IMR-90 (cell line): ENCODE results near the gene NREP. TPM values are rescaled to one million over a fixed set of nuclear protein-coding genes. Genes with fewer than 3 reads are reported as not detected.

Experiments
- ATAC-seq: fragments of 200-7000 bp; cut with Tn5 transposase; 2 replicates; pipeline ENCODE4 v1.9.1; 2020; ENCODE audit warnings: low read depth, mild to moderate bottlenecking, moderate library complexity
- BruUV-seq: library from RNA; stranded (reverse); fragments of 400-500 nt; replicated peaks from 2 replicates; lab custom pipeline; 2021; lab: Mats Ljungman, UMichigan
- CTCF ChIA-PET: fragments of 300-600 bp; formaldehyde crosslinking; extraction: SDS; loops from one replicate; lab custom pipeline; 2021; ENCODE audit warnings: antibody characterized with exemption; lab: Yijun Ruan, JAX
- POLR2A ChIA-PET: fragments of 300-600 bp; sonication (Branson Sonifier 250); formaldehyde crosslinking; loops from one replicate; lab custom pipeline; 2022; ENCODE audit warnings: antibody characterized with exemption; ENCODE audit not compliant: unreplicated experiment; lab: Charles Lee
- DNase-seq: peaks from one replicate; pipeline ENCODE4 v3.0.0; 2013
- H2AFZ ChIP-seq: replicated peaks from 2 replicates; pipeline ENCODE3; 2013; ENCODE audit warnings: low read length, mild to moderate bottlenecking; ENCODE audit not compliant: poor library complexity
- H2AK5ac ChIP-seq: 2 replicates; pipeline ENCODE4 v1.6.1; 2013; ENCODE audit warnings: low read depth, low read length, inconsistent platforms
- H2AK9ac ChIP-seq: replicated peaks from 2 replicates; pipeline ENCODE3; 2013; ENCODE audit warnings: mild to moderate bottlenecking, low read depth, low read length, moderate library complexity; ENCODE audit not compliant: poor library complexity
- H2BK120ac ChIP-seq: 2 replicates; pipeline ENCODE4 v1.6.1; 2013; ENCODE audit warnings: low read depth, low read length, inconsistent platforms
- H2BK15ac ChIP-seq: 3 replicates; pipeline ENCODE4 v1.6.1; 2013; ENCODE audit warnings: low read depth, low read length, inconsistent platforms
- H2BK20ac ChIP-seq: 2 replicates; pipeline ENCODE4 v1.6.1; 2013; ENCODE audit warnings: low read depth, mild to moderate bottlenecking, inconsistent platforms, low read length, moderate library complexity
- H2BK5ac ChIP-seq: 2 replicates; pipeline ENCODE4 v1.6.1; 2013; ENCODE audit warnings: mild to moderate bottlenecking, low read depth, low read length, inconsistent platforms; ENCODE audit not compliant: poor library complexity, severe bottlenecking
- H3K14ac ChIP-seq: replicated peaks from 2 replicates; pipeline ENCODE4 v1.6.1; 2013; ENCODE audit warnings: low read depth, low read length, inconsistent platforms
- H3K18ac ChIP-seq: 2 replicates; pipeline ENCODE4 v1.6.1; 2013; ENCODE audit warnings: low read depth, low read length, control low read depth
- H3K23ac ChIP-seq: 2 replicates; pipeline ENCODE4 v1.6.1; 2013; ENCODE audit warnings: low read depth, low read length, inconsistent platforms
- H3K27ac ChIP-seq: 2 replicates; pipeline ENCODE4 v1.5.1; 2013; ENCODE audit warnings: mild to moderate bottlenecking, control low read depth, low read length; ENCODE audit not compliant: insufficient read depth
- H3K27me3 ChIP-seq: 2 replicates; pipeline ENCODE4 v1.6.1; 2013; ENCODE audit warnings: low read length; ENCODE audit not compliant: control insufficient read depth, insufficient read depth
- H3K36me3 ChIP-seq: 2 replicates; pipeline ENCODE4 v1.6.1; 2013; ENCODE audit warnings: low read length, mixed read lengths; ENCODE audit not compliant: control insufficient read depth, insufficient read depth
- H3K4ac ChIP-seq: 2 replicates; pipeline ENCODE4 v1.6.1; 2013; ENCODE audit warnings: low read depth, low read length, inconsistent platforms
- H3K4me1 ChIP-seq: 2 replicates; pipeline ENCODE4 v1.6.1; 2013; ENCODE audit warnings: low read length, mixed read lengths; ENCODE audit not compliant: control insufficient read depth, insufficient read depth
- H3K4me2 ChIP-seq: 2 replicates; pipeline ENCODE4 v1.6.1; 2013; ENCODE audit warnings: low read depth, mild to moderate bottlenecking, control low read depth, low read length, moderate library complexity
- H3K4me3 ChIP-seq: 2 replicates; pipeline ENCODE4 v1.5.1; 2013; ENCODE audit warnings: low read depth, mild to moderate bottlenecking, control low read depth, low read length, moderate library complexity; ENCODE audit not compliant: insufficient read depth
- H3K56ac ChIP-seq: 2 replicates; pipeline ENCODE4 v1.6.1; 2013; ENCODE audit warnings: low read length, inconsistent platforms; ENCODE audit not compliant: insufficient read depth; ENCODE audit errors: extremely low read depth
- H3K79me1 ChIP-seq, 2 experiments: 2 replicates each; pipeline ENCODE4 v1.6.1; 2013; ENCODE audit warnings: low read length in 2 of 2, inconsistent platforms in 1 of 2, low read depth in 1 of 2
- H3K9ac ChIP-seq: 2 replicates; pipeline ENCODE4 v1.6.1; 2013; ENCODE audit warnings: low read depth, low read length, control low read depth
- H3K9me1 ChIP-seq: 2 replicates; pipeline ENCODE4 v1.6.1; 2013; ENCODE audit warnings: low read length, inconsistent platforms; ENCODE audit not compliant: insufficient read depth
- H3K9me3 ChIP-seq: 2 replicates; pipeline ENCODE4 v1.6.1; 2013; ENCODE audit warnings: low read length; ENCODE audit not compliant: control insufficient read depth, insufficient read depth
- H4K20me1 ChIP-seq: 2 replicates; pipeline ENCODE4 v1.6.1; 2013; ENCODE audit warnings: low read length, inconsistent platforms; ENCODE audit not compliant: insufficient read depth
- H4K5ac ChIP-seq: 2 replicates; pipeline ENCODE4 v1.6.1; 2013; ENCODE audit warnings: mild to moderate bottlenecking, low read depth, low read length, control low read depth
- H4K8ac ChIP-seq, 2 experiments: 2 replicates each; pipeline ENCODE4 v1.6.1; 2013; ENCODE audit warnings: low read depth in 2 of 2, low read length in 2 of 2, control low read depth in 1 of 2, inconsistent platforms in 1 of 2
- H4K91ac ChIP-seq: 2 replicates; pipeline ENCODE4 v1.6.1; 2013; ENCODE audit warnings: low read depth, low read length, inconsistent platforms; ENCODE audit not compliant: insufficient read depth
- CEBPB ChIP-seq: IDR thresholded peaks from 2 replicates; pipeline ENCODE4 v1.6.1; 2012; ENCODE audit warnings: low read depth, low read length, improper control_type of control experiment
- CHD1 ChIP-seq: IDR thresholded peaks from 2 replicates; pipeline ENCODE4 v1.6.1; 2012; ENCODE audit warnings: low read depth, low read length, improper control_type of control experiment
- CTCF ChIP-seq: conservative IDR thresholded peaks from 2 replicates; pipeline ENCODE4 v1.5.1; 2012; ENCODE audit warnings: mild to moderate bottlenecking, low read depth, low read length, improper control_type of control experiment
- ELK1 ChIP-seq: fragments of 150-350 bp; IDR thresholded peaks from 2 replicates; pipeline ENCODE4 v1.6.1; 2016; ENCODE audit warnings: low read depth, mild to moderate bottlenecking, low read length, moderate library complexity, borderline replicate concordance
- MAFK ChIP-seq: IDR thresholded peaks from 2 replicates; pipeline ENCODE4 v1.6.1; 2012; ENCODE audit warnings: low read depth, low read length, improper control_type of control experiment
- MAZ ChIP-seq: IDR thresholded peaks from 2 replicates; pipeline ENCODE4 v1.6.1; 2012; ENCODE audit warnings: low read depth, mild to moderate bottlenecking, low read length, improper control_type of control experiment, moderate library complexity, borderline replicate concordance
- RAD21 ChIP-seq: IDR thresholded peaks from 2 replicates; pipeline ENCODE4 v1.6.1; 2012; ENCODE audit warnings: low read length, improper control_type of control experiment
- RCOR1 ChIP-seq: IDR thresholded peaks from 2 replicates; pipeline ENCODE4 v1.6.1; 2012; ENCODE audit warnings: mild to moderate bottlenecking, low read length, improper control_type of control experiment; ENCODE audit not compliant: insufficient replicate concordance
- RFX5 ChIP-seq: IDR thresholded peaks from 2 replicates; pipeline ENCODE4 v1.8.0; 2012; ENCODE audit warnings: low read depth, mild to moderate bottlenecking, low read length, moderate library complexity
- WGBS, 2 experiments: methylation state at CpG; one replicate each; pipeline versions ENCODE4 v1.1.5 to v1.1.7; 2013; ENCODE audit warnings: missing lambda C conversion rate in 2 of 2; ENCODE audit not compliant: insufficient read length in 1 of 2; ENCODE audit errors: extremely low coverage in 2 of 2; 5-methylcytosine and 5-hydroxymethylcytosine counted together
- dilution Hi-C: fragments of 300-500 bp; cut with HindIII; formaldehyde crosslinking; loops from one replicate; pipeline ENCODE4 v1.14.3; 2018; ENCODE audit warnings: low sequenced_read_pairs; ENCODE audit not compliant: unreplicated experiment
- in situ Hi-C: fragments of 300-500 bp; cut with MboI; formaldehyde crosslinking; loops from 3 replicates; pipeline ENCODE4 v1.14.3; 2019; ENCODE audit warnings: low sequenced_read_pairs, inconsistent platforms, mixed read lengths
- intact Hi-C: fragments of 100-400 bp; cut with micrococcal nuclease; formaldehyde crosslinking; loops from 2 replicates; pipeline ENCODE4 v1.10.0; 2022
- polyA plus RNA-seq, 3 experiments: library from polyadenylated mRNA; depleted of rRNA; stranded (reverse); fragments of >200 nt; gene quantifications; 2 replicates each; pipeline ENCODE4 v1.2.3, GENCODE V29; 2012; ENCODE audit warnings: low replicate concordance in 1 of 3
- total RNA-seq: library from RNA; depleted of rRNA; stranded (reverse); fragments of >200 nt; gene quantifications from 2 replicates; pipeline ENCODE4 v1.2.3, GENCODE V29; 2012

The NREP gene
- total and polyA plus RNA-seq, 2 of the 4 experiments (the other 2 are of a cell fraction) = 178 to 277 TPM

- H3K23ac ChIP-seq = peak overlapping the region; percentile 6; the same call in 1 of the 2 replicates
- 0% methylated on average over 1 of the region's 6 CpGs; no CpG with 5 or more reads in 1 of the 2 experiments for WGBS, 2 experiments
- H3K14ac ChIP-seq = peak overlapping the region; percentile 0; the same call in 1 of the 2 replicates
- H2BK15ac ChIP-seq = peak overlapping the region; percentile 59; the same call in 1 of the 3 replicates
- H2AK9ac ChIP-seq = no peak overlapping the region
- ChIA-PET POLR2A (no interaction called here), CTCF (interaction anchor here (1.3 kb wide), 1 partner anchor 130 kb away, joined by 3 read pairs; no protein-coding TSS in a partner anchor)
- H2BK120ac ChIP-seq = peak overlapping the region; percentile 90; the same call in 1 of the 2 replicates
- H2AFZ ChIP-seq = peak overlapping the region; percentile 44
- H3K36me3 ChIP-seq = no peaks in the 10 kb centered on the region
- no peak overlapping the region for H3K9ac ChIP-seq
- intact Hi-C loops (loop anchor here (5.0 kb wide), 2 partner anchors 129 to 466 kb away; no protein-coding TSS in a partner anchor), in situ Hi-C loops (no loop called here), dilution Hi-C loops (no loop called here)
- peak overlapping the region in 1 of 2 experiments; percentile 52; a peak in 2 of 4 replicates for H4K8ac ChIP-seq
- H3K9me3 ChIP-seq = no peaks in the 10 kb centered on the region
- ATAC-seq (peak; percentile 82), DNase-seq (peak; percentile 97)
- peak overlapping the region; percentile 72; the same call in 1 of the 2 replicates for H2BK20ac ChIP-seq
- H4K20me1 ChIP-seq = no peaks in the 10 kb centered on the region
- no TSS peak for BruUV-seq
- peak overlapping the region; percentile 85 for H3K4ac ChIP-seq
- no peaks in the 10 kb centered on the region for H3K27me3 ChIP-seq
- no peaks in the 10 kb centered on the region for H3K79me1 ChIP-seq
- H2AK5ac ChIP-seq = no peak overlapping the region
- peak overlapping the region; percentile 70 for H3K4me2 ChIP-seq
- TF ChIP-seq RAD21 = no peak
- no peak for TF ChIP-seq RCOR1
- TF ChIP-seq MAFK = no peak
- TF ChIP-seq ELK1 = no peak
- TF ChIP-seq CEBPB = peak; percentile 96
- no peak for TF ChIP-seq RFX5
- TF ChIP-seq MAZ = peak; percentile 9; the same call in 1 of the 2 replicates
- TF ChIP-seq CHD1 = no peak
- TF ChIP-seq CTCF = no peak
- peak overlapping the region; percentile 59 for H3K18ac ChIP-seq
- no peak overlapping the region for H3K4me3 ChIP-seq
- H3K27ac ChIP-seq = peak overlapping the region; percentile 68; the same call in 1 of the 2 replicates
- H3K9me1 ChIP-seq = peaks cover 4% of the 10 kb centered on the region; the same call in 1 of the 2 replicates
- H4K5ac ChIP-seq = peak overlapping the region; percentile 86
- peak overlapping the region; percentile 52 for H2BK5ac ChIP-seq
- peaks cover 17% of the 10 kb centered on the region for H3K4me1 ChIP-seq
- peak overlapping the region; percentile 2; the same call in 1 of the 2 replicates for H4K91ac ChIP-seq
- no peak overlapping the region for H3K56ac ChIP-seq
Observed at GRCh38 chr5:111680737-111681413, 76.1 kb downstream of the NREP start.
